IMR-90 (cell line): ENCODE measurements around the gene CCDC141. TPM values are rescaled to one million over a fixed set of nuclear protein-coding genes. Genes with fewer than 3 reads are reported as not detected.

ENCODE experiments used
- ATAC-seq: fragments of 200-7000 bp; cut with Tn5 transposase; 2 replicates; pipeline ENCODE4 v1.9.1; 2020; ENCODE audit warnings: low read depth, mild to moderate bottlenecking, moderate library complexity
- BruUV-seq: library from RNA; stranded (reverse); fragments of 400-500 nt; replicated peaks from 2 replicates; lab custom pipeline; 2021; lab: Mats Ljungman, UMichigan
- CTCF ChIA-PET: fragments of 300-600 bp; formaldehyde crosslinking; extraction: SDS; loops from one replicate; lab custom pipeline; 2021; ENCODE audit warnings: antibody characterized with exemption; lab: Yijun Ruan, JAX
- POLR2A ChIA-PET: fragments of 300-600 bp; sonication (Branson Sonifier 250); formaldehyde crosslinking; loops from one replicate; lab custom pipeline; 2022; ENCODE audit warnings: antibody characterized with exemption; ENCODE audit not compliant: unreplicated experiment; lab: Charles Lee
- DNase-seq: peaks from one replicate; pipeline ENCODE4 v3.0.0; 2013
- H2AFZ ChIP-seq: replicated peaks from 2 replicates; pipeline ENCODE3; 2013; ENCODE audit warnings: low read length, mild to moderate bottlenecking; ENCODE audit not compliant: poor library complexity
- H2AK5ac ChIP-seq: 2 replicates; pipeline ENCODE4 v1.6.1; 2013; ENCODE audit warnings: low read depth, low read length, inconsistent platforms
- H2AK9ac ChIP-seq: replicated peaks from 2 replicates; pipeline ENCODE3; 2013; ENCODE audit warnings: mild to moderate bottlenecking, low read depth, low read length, moderate library complexity; ENCODE audit not compliant: poor library complexity
- H2BK120ac ChIP-seq: 2 replicates; pipeline ENCODE4 v1.6.1; 2013; ENCODE audit warnings: low read depth, low read length, inconsistent platforms
- H2BK15ac ChIP-seq: 3 replicates; pipeline ENCODE4 v1.6.1; 2013; ENCODE audit warnings: low read depth, low read length, inconsistent platforms
- H2BK20ac ChIP-seq: 2 replicates; pipeline ENCODE4 v1.6.1; 2013; ENCODE audit warnings: low read depth, mild to moderate bottlenecking, inconsistent platforms, low read length, moderate library complexity
- H2BK5ac ChIP-seq: 2 replicates; pipeline ENCODE4 v1.6.1; 2013; ENCODE audit warnings: mild to moderate bottlenecking, low read depth, low read length, inconsistent platforms; ENCODE audit not compliant: poor library complexity, severe bottlenecking
- H3K14ac ChIP-seq: replicated peaks from 2 replicates; pipeline ENCODE4 v1.6.1; 2013; ENCODE audit warnings: low read depth, low read length, inconsistent platforms
- H3K18ac ChIP-seq: 2 replicates; pipeline ENCODE4 v1.6.1; 2013; ENCODE audit warnings: low read depth, low read length, control low read depth
- H3K23ac ChIP-seq: 2 replicates; pipeline ENCODE4 v1.6.1; 2013; ENCODE audit warnings: low read depth, low read length, inconsistent platforms
- H3K27ac ChIP-seq: 2 replicates; pipeline ENCODE4 v1.5.1; 2013; ENCODE audit warnings: mild to moderate bottlenecking, control low read depth, low read length; ENCODE audit not compliant: insufficient read depth
- H3K27me3 ChIP-seq: 2 replicates; pipeline ENCODE4 v1.6.1; 2013; ENCODE audit warnings: low read length; ENCODE audit not compliant: control insufficient read depth, insufficient read depth
- H3K36me3 ChIP-seq: 2 replicates; pipeline ENCODE4 v1.6.1; 2013; ENCODE audit warnings: low read length, mixed read lengths; ENCODE audit not compliant: control insufficient read depth, insufficient read depth
- H3K4ac ChIP-seq: 2 replicates; pipeline ENCODE4 v1.6.1; 2013; ENCODE audit warnings: low read depth, low read length, inconsistent platforms
- H3K4me1 ChIP-seq: 2 replicates; pipeline ENCODE4 v1.6.1; 2013; ENCODE audit warnings: low read length, mixed read lengths; ENCODE audit not compliant: control insufficient read depth, insufficient read depth
- H3K4me2 ChIP-seq: 2 replicates; pipeline ENCODE4 v1.6.1; 2013; ENCODE audit warnings: low read depth, mild to moderate bottlenecking, control low read depth, low read length, moderate library complexity
- H3K4me3 ChIP-seq: 2 replicates; pipeline ENCODE4 v1.5.1; 2013; ENCODE audit warnings: low read depth, mild to moderate bottlenecking, control low read depth, low read length, moderate library complexity; ENCODE audit not compliant: insufficient read depth
- H3K56ac ChIP-seq: 2 replicates; pipeline ENCODE4 v1.6.1; 2013; ENCODE audit warnings: low read length, inconsistent platforms; ENCODE audit not compliant: insufficient read depth; ENCODE audit errors: extremely low read depth
- H3K79me1 ChIP-seq, 2 experiments: 2 replicates each; pipeline ENCODE4 v1.6.1; 2013; ENCODE audit warnings: low read length in 2 of 2, inconsistent platforms in 1 of 2, low read depth in 1 of 2
- H3K9ac ChIP-seq: 2 replicates; pipeline ENCODE4 v1.6.1; 2013; ENCODE audit warnings: low read depth, low read length, control low read depth
- H3K9me1 ChIP-seq: 2 replicates; pipeline ENCODE4 v1.6.1; 2013; ENCODE audit warnings: low read length, inconsistent platforms; ENCODE audit not compliant: insufficient read depth
- H3K9me3 ChIP-seq: 2 replicates; pipeline ENCODE4 v1.6.1; 2013; ENCODE audit warnings: low read length; ENCODE audit not compliant: control insufficient read depth, insufficient read depth
- H4K20me1 ChIP-seq: 2 replicates; pipeline ENCODE4 v1.6.1; 2013; ENCODE audit warnings: low read length, inconsistent platforms; ENCODE audit not compliant: insufficient read depth
- H4K5ac ChIP-seq: 2 replicates; pipeline ENCODE4 v1.6.1; 2013; ENCODE audit warnings: mild to moderate bottlenecking, low read depth, low read length, control low read depth
- H4K8ac ChIP-seq, 2 experiments: 2 replicates each; pipeline ENCODE4 v1.6.1; 2013; ENCODE audit warnings: low read depth in 2 of 2, low read length in 2 of 2, control low read depth in 1 of 2, inconsistent platforms in 1 of 2
- H4K91ac ChIP-seq: 2 replicates; pipeline ENCODE4 v1.6.1; 2013; ENCODE audit warnings: low read depth, low read length, inconsistent platforms; ENCODE audit not compliant: insufficient read depth
- WGBS, 2 experiments: methylation state at CpG; one replicate each; pipeline versions ENCODE4 v1.1.5 to v1.1.7; 2013; ENCODE audit warnings: missing lambda C conversion rate in 2 of 2; ENCODE audit not compliant: insufficient read length in 1 of 2; ENCODE audit errors: extremely low coverage in 2 of 2; 5-methylcytosine and 5-hydroxymethylcytosine counted together
- dilution Hi-C: fragments of 300-500 bp; cut with HindIII; formaldehyde crosslinking; loops from one replicate; pipeline ENCODE4 v1.14.3; 2018; ENCODE audit warnings: low sequenced_read_pairs; ENCODE audit not compliant: unreplicated experiment
- in situ Hi-C: fragments of 300-500 bp; cut with MboI; formaldehyde crosslinking; loops from 3 replicates; pipeline ENCODE4 v1.14.3; 2019; ENCODE audit warnings: low sequenced_read_pairs, inconsistent platforms, mixed read lengths
- intact Hi-C: fragments of 100-400 bp; cut with micrococcal nuclease; formaldehyde crosslinking; loops from 2 replicates; pipeline ENCODE4 v1.10.0; 2022
- polyA plus RNA-seq, 3 experiments: library from polyadenylated mRNA; depleted of rRNA; stranded (reverse); fragments of >200 nt; gene quantifications; 2 replicates each; pipeline ENCODE4 v1.2.3, GENCODE V29; 2012; ENCODE audit warnings: low replicate concordance in 1 of 3
- total RNA-seq: library from RNA; depleted of rRNA; stranded (reverse); fragments of >200 nt; gene quantifications from 2 replicates; pipeline ENCODE4 v1.2.3, GENCODE V29; 2012
- TF ChIP-seq, protein P1 (sequence below): fragments of 150-350 bp; IDR thresholded peaks from 2 replicates; pipeline ENCODE4 v1.6.1; 2017; ENCODE audit warnings: mild to moderate bottlenecking, antibody characterized with exemption, low read length, low read depth

Gene CCDC141
- total and polyA plus RNA-seq, 2 of the 4 experiments (the other 2 are of a cell fraction), result not detected

DNA sequence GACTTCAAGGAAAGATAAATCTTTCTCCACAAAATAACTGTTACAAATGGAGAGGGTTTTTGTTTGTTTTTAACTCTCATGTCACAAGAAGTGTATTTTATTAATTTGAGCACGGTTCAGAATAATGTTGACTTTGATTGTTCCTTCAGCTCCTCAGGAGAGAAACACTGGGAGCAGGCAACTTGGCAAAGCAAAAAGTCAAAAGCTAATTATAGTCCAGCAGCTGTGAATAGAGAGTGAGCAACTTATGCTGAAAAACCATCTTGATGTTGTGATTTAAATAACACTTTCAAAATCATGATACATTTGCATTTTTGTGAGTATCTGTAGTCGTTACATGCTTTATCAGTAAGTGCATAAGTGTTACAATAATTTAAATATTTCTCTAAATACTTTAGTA lies 205.2 kb downstream of the CCDC141 start:
- Histone ChIP-seq H3K23ac (no peak overlapping the region), H3K4me3 (no peak overlapping the region), H3K27ac (no peak overlapping the region), H2BK5ac (no peak overlapping the region), H2AFZ (no peak overlapping the region), H4K91ac (no peak overlapping the region), H3K4me1 (no peaks in the 10 kb centered on the region; the same call in 1 of the 2 replicates), H3K56ac (no peak overlapping the region), H2AK5ac (no peak overlapping the region), H2BK120ac (no peak overlapping the region), H2BK20ac (no peak overlapping the region), H3K4ac (no peak overlapping the region), H4K8ac (no peak overlapping the region), H3K9ac (no peak overlapping the region), H3K18ac (no peak overlapping the region), H3K9me1 (no peaks in the 10 kb centered on the region), H3K36me3 (no peaks in the 10 kb centered on the region), H3K4me2 (no peak overlapping the region), H3K79me1 (no peaks in the 10 kb centered on the region), H2AK9ac (no peak overlapping the region), H4K20me1 (no peaks in the 10 kb centered on the region), H3K27me3 (no peaks in the 10 kb centered on the region), H3K9me3 (no peaks in the 10 kb centered on the region), H2BK15ac (no peak overlapping the region), H3K14ac (no peak overlapping the region), H4K5ac (no peak overlapping the region)
- DNase-seq (no peak), ATAC-seq (no peak)
- ChIA-PET CTCF (no interaction called here), POLR2A (no interaction called here)
- intact Hi-C loops (no loop called here), dilution Hi-C loops (no loop called here), in situ Hi-C loops (no loop called here)
- WGBS, 2 experiments, result no CpG with 5 or more reads among the region's 2 CpGs
- no TSS peak for BruUV-seq
- TF ChIP-seq, protein P1, sequence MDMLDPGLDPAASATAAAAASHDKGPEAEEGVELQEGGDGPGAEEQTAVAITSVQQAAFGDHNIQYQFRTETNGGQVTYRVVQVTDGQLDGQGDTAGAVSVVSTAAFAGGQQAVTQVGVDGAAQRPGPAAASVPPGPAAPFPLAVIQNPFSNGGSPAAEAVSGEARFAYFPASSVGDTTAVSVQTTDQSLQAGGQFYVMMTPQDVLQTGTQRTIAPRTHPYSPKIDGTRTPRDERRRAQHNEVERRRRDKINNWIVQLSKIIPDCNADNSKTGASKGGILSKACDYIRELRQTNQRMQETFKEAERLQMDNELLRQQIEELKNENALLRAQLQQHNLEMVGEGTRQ, result no peak
